Esophagus squamous epithelium (tissue), 4 donors: ENCODE results near the gene AIF1.

ENCODE experiments used
- CTCF ChIP-seq, 6 experiments: fragments of 450-650 bp in 4 of 6; fragments of 200-600 bp in 2 of 6; sonication (generic) in 2 of 6; IDR thresholded peaks; one replicate each; pipeline ENCODE4 v1.5.1; 2016 to 2019; ENCODE audit warnings: antibody characterized with exemption in 6 of 6, mild to moderate bottlenecking in 4 of 6, moderate library complexity in 4 of 6
- POLR2A ChIP-seq, 4 donors: fragments of 450-650 bp; IDR thresholded peaks; one replicate each; pipeline ENCODE4 v1.6.1; 2017; ENCODE audit warnings: antibody characterized with exemption in 4 of 4, mild to moderate bottlenecking in 4 of 4, moderate library complexity in 3 of 4

GRCh38 chr6:31661262-31662123 lies 46.5 kb downstream of the AIF1 start:
- TF ChIP-seq CTCF (IDR thresholded peaks at IDR 0.05) (no peak), POLR2A (IDR thresholded peaks at IDR 0.05) (no peak)
